T-helper 9 cell (primary cell): ENCODE measurements around the gene LTBP1.
"Not testable (repeated sequence)": the region's sequence is repeated elsewhere in the genome, so short reads cannot be mapped to it uniquely, and the experiment has no call there.

Experiments
- DNase-seq: peaks from one replicate; pipeline ENCODE4 v3.0.0-alpha.2; 2020

The LTBP1 gene

DNA sequence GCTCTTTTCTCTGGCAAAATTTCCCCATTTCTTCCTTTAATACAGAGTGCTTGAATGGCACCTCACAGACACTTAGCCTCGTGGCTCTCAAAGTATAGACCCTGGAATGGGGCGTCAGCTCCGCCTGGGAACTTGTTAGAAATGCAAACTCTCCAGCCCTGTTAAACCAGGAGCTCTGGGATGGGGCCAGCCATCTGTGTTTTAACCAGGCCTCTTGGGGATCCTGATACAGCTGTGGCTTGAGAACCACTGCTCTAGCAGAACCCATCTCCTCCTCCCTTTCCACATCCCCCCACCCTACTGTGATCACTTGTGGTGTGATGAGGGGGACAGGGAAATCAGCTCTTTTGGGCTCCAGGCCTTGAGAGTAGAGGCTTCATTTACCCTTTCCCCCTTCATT lies 15.9 kb downstream of the LTBP1 start:
- no peak for DNase-seq

DNA sequence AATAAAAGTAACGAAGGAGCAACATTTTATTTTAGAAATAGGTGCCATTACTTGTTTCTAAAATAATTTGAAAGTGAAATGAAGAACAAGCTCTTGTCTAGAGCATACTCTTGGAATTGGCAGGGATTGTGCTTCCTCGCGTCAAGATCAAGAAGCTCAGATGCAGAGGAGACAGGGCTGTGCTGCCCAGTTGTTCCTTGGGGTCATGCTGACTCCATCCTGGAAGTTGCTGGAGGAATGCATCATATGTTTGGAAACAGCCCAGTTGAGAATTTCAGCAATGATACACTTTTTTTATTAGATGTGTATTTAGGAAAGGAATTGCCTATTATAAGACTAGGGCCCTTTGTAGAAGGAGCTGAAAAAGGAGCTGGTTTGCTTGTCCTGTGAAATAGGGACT lies 17.2 kb downstream of the LTBP1 start:
- DNase-seq = no peak

DNA sequence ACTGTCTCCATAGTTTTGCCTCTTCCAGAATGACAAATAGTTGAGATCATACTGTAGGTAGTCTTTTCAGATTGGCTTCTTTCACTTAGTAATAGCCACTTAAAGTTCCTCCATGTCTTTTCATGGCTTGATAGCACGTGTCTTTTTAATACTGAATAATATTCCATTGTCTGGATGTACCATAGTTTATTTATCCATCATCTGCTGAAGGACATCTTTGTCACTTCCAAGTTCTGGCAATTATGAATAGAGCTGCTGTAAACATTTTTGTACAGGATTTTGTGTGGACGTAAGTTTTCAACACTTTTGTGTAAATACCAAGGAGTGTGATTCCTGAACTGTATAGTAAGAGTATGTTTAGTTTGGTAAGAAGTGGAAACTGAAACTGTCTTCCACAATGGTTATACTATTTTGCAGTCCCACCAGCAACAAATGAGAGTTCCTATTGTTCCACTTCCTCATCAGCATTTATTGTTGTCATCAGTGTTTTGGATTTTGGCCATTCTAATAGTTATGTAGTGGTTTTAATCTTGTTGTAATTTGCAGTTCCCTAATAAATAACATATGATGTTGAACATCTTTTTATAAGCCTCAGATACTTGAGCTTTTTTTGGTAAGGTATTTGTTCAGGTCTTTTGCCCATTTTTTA lies 18.9 kb downstream of the LTBP1 start:
- DNase-seq = no peak

DNA sequence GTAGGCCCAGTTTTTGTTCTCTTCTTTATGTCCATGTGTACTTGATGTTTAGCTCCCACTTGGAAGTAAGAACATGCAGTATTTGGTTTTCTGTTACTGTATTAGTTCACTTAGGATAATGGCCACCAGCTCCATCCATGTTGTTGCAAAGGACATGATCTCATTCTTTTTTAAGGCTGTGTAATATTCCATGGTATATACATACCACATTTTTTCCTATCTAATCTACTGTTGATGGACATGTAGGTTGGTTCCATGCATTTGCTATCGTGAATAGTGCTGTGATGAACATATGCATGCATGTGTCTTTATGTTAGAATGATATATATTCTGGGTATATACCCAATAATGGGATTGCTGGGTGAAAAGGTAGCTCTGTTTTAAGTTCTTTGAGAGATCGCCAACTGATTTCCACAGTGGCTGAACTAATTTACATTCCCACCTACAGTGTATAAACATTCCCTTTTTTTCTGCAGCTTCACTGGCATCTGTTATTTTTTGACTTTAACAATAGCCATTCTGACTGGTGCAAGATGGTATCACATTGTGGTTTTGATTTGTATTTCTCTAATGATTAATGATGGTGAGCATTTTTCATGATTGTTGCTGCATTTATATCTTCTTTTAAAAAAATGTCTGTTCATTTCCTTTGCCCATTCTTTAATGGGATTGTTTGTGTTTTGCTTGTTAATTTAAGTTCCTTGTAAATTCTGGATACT lies 22.9 kb downstream of the LTBP1 start:
- no peak for DNase-seq

DNA sequence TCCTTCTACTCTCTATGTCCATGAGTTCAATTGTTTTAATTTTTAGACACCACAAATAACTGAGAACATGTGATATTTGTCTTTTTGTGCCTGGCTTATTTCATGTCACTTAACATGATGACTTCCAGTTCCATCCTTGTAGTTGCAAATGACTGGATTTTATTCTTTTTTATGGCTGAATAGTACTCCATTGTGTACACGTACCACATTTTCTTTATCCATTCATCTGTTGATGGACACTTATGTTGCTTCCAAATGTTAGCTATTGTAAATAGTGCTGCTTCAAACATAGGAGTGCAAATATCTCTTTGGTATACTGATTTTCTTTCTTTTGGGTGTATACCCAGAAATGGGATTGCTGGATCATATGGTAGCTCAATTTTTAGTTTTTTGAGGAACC lies 27.0 kb downstream of the LTBP1 start:
- not testable (repeated sequence) for DNase-seq

DNA sequence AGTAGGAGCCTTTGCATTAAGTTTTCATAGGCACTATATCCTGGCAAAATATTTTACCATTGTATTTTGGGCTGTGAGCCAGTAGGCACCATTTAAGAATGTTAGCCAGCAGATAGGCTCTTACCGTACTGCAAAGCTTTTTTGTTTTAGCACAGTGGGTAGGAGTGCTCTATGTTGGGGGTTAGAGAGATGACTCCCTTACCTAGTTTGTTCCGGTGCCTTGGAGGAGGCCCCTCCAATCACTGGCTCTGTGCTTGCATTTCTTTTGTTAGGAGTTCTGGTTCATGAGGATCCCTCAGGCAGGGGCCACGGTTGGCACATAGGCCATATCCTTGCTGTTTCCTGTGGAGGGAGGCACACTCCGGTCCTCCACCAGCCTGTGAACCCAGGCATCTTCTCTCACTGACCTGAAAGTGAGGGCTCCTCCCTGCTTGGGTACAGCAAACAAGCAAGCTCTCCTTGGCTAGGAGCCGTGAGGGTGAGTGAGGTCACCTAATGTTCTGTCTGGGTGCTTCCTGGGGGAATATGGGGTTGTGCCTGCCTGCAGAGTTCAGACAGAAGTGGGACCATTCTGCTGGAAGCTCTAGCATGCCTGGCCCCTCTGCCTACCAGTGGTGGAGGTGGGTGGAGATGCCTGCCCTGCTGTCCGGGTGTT lies 29.8 kb downstream of the LTBP1 start:
- DNase-seq = no peak

DNA sequence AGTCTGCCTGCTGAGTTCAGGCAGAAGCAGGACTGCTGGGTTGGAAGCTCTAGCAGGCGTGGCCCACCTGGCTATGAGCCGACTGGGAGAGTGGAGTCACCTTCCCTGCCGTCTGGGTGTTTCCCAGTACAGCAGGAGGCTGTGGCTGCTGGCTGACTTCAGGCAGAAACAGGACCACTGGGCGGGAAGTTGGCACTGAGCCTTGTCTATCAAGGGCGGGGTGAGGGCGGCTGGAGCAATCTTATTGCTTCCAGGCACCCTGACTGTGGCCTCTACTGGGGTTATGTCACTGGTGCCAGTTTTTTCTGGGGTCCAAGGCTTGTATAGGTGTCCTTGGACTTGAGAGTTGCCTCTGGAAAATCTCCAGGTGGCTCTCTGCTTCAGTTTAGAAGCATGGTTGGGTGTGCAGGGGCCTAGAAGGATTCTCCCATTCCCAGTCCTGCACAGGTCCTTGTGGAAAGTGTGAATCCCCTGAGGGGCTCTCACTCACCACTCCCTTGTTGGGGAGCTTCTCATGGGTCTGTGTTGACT lies 30.5 kb downstream of the LTBP1 start:
- no peak for DNase-seq

DNA sequence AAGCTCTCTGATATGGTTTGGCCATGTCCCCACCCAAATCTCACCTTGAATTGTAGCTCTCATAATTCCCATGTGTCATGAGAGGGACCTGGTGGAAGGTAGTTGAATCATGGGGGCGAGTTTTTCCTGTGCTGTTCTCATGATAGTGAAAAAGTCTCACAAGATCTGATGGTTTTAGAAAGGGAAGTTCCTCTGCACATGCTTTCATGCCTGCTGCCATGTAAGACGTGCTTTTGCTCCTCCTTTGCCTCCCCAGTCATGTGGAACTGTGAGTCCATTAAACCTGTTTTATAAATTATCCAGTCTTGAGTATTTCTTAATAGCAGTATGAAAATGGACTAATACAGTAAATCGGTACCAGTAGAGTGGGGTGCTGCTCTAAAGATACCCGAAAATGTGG lies 34.9 kb downstream of the LTBP1 start:
- DNase-seq = no peak

DNA sequence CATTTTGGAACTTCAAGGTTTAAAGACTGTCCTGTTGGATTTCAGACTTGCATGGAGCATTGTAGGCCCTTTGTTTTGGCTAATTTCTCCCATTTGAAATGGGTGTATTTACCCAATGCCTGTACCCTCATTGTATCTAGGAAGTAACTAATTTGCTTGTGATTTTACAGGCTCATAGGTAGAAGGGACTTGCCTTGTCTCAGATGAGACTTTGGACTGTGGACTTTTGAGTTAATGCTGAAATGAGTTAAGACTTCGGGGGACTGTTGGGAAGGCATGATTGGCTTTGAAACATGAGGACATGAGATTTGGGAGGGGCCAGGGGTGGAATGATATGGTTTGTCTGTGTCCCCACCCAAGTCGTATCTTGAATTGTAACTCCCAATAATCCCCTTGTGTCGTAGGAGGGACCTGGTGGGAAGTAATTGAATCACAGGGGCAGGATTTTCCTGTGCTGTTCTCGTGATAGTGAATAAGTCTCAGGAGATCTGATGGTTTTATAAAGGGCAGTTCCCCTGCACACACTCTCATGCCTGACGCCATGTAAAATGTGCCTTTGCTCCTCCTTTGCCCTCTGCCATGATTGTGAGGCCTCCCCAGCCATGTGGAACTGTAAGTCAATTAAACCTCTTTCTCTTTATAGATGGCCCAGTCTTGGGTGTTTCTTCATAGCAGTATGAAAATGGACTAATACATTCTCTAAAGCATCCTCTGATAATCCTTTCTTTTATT lies 36.6 kb downstream of the LTBP1 start:
- DNase-seq = not testable (repeated sequence)

DNA sequence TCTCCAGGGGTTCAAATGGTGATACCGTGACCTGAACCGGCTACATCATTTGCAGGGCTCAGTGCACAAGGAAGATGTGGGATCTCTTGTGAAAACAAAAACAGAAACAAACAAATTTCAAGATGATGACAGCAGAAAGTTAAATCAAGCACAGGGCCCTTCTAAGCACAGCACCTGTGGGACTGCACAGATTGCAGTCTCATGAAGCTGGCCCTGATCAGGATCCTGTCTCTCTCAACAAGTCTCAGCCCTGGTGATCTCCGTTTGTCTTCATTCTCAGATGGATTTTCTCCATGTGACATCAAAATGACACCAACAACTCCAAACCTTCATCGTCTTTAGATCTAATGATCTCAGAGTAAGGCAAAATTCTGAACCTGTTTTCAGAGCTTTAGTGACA lies 39.7 kb downstream of the LTBP1 start:
- DNase-seq = no peak

DNA sequence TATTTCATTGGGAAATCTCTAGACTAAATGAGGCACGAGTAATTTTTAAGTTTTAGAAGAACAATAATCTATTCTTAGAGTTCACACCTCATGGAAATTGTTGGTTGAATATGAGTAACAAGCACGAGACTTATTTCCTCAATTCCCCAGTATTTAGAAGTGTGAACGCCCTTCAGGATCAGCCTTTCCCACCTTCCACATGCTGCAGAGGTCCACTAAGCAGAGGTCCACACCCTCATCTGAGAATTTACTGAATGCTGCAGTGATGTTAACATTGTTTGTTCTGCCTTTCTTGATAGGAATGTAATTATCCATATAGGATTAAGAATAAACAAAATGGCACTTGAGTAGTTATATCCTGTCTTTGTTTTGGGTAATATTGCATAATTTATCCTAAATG lies 41.8 kb downstream of the LTBP1 start:
- DNase-seq = no peak

DNA sequence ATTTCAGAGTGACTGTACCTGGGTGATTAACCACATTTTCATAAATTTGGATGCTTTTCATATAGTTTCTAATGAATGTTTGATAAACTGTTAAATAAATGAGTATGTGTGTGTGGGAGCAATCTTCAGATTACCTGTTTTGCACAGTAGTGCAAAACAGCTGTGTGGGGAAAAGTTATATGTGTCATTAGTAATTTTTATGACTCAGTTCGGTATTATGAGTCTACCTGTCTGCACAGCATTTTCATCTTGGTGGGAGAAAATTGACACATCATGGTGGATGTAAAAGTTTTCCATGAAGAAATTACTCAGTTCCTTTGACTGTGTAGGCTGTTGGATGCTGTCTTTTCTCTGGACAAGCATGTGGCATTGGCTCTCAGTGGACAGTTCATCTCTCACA lies 43.8 kb downstream of the LTBP1 start:
- no peak for DNase-seq

DNA sequence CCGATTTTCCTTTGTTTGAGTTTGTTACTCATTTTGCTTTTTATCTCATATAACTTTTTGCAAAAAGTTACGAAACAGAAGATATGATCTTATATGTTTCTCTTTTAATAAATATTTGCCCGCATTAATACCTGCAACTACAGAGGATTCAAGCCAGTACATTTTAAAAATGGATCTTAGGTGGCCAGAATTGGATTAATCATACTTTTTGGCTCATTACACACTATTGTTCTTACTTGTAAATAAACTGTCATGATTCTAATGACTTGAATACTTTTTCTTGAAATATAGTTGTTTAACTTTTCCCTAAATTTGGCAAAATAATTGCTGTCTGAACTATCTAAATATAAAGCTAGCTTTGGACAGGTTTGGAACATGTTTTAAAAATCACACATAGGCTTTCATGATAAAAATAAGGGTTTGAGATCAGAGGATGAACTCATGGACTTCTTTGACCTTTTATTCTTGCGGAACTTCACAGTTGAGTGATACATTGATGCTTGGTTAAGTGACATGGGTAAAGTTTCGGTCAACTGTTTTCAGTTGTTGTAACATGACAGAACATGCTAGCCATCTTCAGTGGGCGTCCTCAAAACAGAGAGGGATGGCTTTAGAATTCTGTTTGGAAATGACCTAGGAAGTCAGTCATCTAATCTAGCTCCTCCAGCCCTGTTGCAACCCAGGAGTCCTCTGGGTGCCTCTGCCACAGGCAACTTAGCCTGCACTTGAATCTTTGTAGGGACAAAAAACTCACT lies 44.5 kb downstream of the LTBP1 start:
- DNase-seq = no peak

DNA sequence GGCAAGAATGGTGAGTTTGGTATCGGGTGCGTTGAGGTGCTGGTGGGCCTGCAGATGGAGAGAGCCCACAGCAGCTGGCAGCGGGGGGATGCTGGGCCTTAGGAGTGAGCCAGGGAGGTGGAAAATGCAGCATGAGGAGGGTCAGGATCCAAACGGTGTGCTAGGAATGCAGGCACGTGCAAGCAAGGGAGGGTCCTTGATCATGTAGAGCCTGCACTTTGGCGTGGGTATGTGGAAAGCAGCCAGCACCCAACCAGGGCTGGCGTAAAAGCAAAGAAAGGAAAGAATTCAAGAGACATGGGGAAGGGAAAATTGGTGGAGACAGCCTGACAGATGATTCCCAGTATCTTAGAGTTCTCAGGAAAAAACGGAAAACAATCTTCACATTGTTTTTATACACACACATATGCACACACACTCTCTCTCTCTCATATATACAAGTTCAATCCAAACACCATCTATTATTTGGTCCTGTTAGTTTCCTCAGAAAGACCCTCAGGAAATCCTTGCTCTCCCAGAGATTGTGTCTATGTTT lies 46.3 kb downstream of the LTBP1 start:
- no peak for DNase-seq

DNA sequence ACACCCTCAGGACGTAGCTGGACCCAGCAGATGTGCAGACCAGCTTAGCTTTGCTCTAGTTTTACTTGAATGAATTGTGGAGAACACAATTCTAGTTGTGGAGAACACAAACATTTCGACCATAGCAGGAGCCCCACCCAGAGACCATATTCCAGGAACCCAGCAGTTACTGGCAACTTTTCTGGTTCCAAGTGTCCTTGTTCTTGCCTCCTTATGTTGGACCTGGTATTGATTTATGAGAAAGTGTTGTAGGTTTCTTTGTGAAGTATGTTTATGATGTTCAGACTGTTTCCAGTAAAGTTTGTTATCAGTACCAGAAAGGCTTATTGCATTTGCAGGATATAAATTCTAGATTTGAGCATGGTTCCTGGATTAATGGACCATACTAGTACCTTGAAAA lies 51.0 kb downstream of the LTBP1 start:
- no peak for DNase-seq

DNA sequence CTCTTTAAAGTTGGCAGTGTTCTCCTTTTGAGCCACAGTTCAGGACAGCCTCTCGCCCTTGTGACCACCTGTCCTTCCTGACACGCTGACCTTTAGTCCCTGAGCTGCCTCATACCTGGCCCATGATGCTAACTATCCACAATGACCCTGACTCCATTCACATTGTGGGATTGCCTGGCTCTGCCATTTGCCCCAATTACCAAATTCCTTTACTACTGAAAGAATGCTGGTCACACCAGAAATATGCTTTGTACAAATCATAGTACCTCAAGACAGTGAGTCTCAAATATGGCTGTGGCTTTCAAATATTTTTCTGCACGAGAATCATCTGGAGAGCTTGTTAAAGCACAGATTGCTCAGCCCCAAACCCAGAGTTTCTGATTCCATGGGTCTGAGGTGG lies 54.2 kb downstream of the LTBP1 start:
- DNase-seq = no peak

DNA sequence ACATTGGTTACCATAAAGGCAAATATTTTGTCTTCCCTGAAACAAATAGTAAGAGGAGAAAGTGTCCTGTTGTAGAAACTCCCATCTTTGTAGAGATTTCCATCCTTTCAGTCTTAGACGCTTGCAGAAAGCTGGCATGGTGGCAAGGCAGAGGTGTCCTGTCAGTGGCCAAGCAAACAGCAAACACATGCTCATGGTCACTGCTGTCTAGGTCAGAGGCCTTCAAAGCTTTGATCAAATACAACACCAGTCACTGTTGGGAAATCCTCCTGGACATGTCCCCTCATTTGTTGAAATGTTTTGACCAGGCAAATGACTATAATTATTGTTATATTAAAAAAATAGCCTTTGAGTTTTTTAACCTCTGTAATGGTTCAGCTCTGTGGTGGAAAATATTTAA lies 55.1 kb downstream of the LTBP1 start:
- DNase-seq = no peak

DNA sequence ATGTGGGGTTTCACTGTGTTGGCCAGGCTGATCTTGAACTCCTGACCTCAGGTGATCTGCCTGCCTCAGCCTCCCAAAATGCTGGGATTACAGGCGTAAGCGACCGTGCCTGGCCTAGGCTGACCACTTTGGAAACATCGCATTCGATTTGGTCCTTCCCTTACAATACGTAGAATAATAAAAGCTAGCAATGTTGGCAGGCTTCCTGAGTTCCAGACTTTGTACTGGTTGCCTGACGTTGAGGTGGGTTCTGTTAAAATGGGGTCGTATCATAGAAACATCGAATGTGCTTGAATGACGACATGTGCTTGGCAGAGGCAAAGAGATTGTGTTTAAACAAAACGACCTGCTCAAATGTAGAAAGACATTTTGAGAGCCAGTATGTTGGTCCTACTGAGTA lies 56.1 kb downstream of the LTBP1 start:
- DNase-seq = no peak

DNA sequence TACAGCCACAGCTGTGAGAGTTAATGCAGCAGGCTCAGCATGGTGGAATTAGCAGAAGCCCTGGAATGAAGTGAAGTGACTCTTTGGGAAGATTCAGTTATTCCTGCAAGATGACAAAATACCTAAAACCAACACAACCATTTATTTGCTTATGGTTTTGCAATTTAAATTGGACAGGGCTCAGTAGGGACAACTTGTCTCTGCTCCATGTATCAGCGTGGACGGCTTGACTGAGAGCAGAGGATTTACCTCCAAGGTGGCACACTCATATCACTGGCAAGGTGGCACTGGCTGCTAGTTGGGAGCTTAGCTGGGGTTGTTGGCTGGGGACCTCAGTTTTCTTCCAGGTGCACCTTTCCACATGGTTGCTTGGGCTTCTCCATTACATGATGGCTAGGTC lies 58.3 kb downstream of the LTBP1 start:
- no peak for DNase-seq

DNA sequence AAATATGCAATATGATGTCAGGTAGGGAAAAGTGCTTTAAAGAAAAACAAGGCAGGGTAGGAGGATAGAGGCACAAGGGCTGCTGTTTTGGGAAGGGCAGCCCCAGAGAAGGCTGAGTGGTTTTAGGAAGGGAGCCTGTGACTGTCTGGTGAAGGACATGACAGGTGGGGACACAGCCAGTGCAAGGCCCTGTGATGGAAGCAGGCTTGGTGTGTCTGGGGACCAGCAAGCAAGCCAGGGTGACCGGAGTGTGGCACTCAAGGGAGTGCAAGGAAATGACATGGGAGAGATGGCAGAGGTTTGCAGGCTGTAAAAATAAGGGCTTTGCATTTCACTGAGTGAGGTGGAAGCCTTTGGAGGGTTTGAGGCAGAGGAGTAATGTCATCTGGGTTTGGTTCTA lies 62.0 kb downstream of the LTBP1 start:
- no peak for DNase-seq

DNA sequence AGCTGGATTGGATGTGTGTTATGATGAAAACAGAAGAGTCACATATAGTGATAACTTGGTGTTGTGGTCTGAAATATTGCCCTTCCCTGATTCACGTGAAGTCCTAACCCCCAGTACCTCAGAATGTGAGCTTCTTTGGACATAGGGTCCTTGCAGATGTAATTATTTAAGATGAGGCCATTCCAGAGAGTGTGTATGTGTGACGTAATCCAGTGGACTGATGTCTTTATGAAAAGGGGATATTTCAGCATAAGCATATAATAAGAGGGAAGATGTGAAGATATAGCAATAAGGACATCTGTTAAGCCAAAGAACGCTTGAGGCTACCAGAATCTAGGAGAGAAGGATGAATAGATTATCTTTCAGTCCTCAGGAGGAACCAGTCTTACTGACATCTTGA lies 62.5 kb downstream of the LTBP1 start:
- no peak for DNase-seq

DNA sequence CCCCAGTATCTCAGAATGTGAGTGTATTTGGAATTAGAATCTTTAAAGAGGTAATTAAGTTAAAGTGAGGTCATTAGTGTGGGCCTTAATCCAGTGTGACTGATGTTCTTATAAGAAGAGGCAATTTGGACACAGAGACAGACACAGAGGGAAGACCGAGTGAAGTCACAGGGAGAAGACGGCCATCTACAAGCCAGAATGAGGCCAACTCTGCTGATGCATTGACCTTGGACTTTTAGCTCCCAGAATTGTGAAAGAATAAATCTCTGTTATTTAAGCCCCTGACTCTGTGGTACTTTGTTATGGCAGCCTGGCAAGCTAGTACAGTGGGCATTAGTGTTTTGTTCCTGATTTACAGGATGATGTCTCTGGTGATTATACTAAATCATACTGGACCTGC lies 64.6 kb downstream of the LTBP1 start:
- DNase-seq = no peak
